Stimulated activated CD4-positive, alpha-beta T cell treated with anti-CD3 and anti-CD28 coated beads, Interleukin-1b, Interleukin-23, amount 100 ng/mL, for 24 hours (primary cell): ENCODE data around the gene CDH2.

ENCODE experiments used
- DNase-seq, 4 experiments: peaks; one replicate each; pipeline ENCODE4 v3.0.0-alpha.2; 2020; ENCODE audit warnings: low read depth in 4 of 4, low spot score in 1 of 4

The CDH2 gene

GRCh38 chr18:28088477-28088876 is 88.5 kb downstream of the CDH2 start:
- no peak for DNase-seq

DNA sequence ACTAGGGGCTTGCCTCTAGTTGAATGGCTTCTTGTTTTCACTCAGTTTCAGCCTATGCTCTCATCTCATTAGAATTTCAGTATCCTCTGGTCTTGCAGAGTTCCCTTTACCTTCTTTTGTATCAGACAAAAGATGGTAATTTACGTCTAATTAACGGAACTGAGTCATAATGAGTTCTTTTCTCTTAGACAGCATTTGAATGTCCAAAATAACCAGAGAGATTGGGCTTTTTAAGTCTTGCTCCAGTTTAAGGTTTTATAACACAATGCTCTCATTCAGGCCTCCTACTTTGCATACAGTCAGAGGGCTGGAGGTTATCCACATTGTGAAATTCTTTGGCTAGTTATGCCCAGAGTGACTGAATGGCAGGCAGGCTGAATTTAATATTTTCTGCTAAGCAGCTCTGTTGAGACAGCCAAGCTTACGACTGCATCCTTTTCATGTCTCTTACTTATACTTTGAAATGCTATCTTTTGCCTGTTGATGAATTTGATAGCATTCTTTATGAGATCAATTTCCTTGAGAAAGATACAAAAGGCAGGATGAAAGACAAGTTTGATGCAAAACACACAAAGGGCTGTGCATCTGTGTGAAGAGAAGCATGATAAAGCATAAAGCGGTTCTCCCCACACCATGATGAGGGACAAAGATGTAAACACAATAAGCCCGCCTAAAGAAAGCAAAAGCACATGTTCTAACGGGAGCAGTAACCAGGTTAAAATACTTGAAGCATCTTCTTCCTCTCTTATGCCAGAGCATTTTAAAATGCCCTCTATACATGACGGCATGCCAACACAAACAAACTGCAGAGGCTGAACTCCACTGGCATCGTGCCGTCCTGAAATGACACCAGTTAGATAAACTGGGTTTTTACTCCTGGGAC is 90.0 kb downstream of the CDH2 start:
- DNase-seq: no peak

DNA sequence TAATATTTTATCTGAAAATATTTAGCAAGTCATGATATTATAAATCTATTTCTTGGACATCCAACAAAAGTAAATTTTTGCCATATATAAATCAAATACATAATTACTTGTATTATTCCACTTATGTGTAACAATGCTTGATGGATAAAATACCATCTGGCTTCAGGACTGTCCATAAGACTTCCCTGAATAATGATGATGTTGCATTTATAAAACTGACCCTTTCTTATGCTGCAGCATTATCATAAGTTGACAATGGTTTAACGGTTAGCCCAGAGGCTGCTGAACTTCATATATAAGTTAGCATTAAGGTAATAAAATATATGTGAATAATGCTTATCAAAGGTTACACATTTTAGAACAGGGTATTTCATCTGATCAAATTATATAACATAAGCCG is 95.4 kb downstream of the CDH2 start:
- no peak for DNase-seq

- no peak for DNase-seq
Measured at GRCh38 chr18:28080876-28081300, 96.0 kb downstream of the CDH2 start.

GRCh38 chr18:28079883-28080282 is 97.0 kb downstream of the CDH2 start:
- no peak for DNase-seq

DNA sequence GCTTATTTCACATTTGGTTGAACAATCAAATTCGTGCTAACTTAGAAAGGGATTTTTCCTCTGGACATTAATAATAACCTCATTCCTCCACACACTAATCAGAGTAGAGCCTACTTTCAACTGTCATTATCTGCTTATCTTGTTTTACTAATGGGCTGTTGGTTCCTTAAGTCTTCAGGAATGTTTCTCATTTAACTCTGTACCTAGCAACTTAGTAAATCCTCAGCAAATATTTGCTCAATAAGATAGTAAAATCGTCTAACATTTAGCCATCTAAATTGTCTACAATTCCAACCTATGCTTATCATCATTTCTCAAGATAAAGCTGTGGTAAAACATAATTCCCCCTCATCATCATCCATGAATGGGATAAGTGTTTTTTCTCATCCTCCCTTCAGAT is 98.1 kb downstream of the CDH2 start:
- no peak for DNase-seq

DNA sequence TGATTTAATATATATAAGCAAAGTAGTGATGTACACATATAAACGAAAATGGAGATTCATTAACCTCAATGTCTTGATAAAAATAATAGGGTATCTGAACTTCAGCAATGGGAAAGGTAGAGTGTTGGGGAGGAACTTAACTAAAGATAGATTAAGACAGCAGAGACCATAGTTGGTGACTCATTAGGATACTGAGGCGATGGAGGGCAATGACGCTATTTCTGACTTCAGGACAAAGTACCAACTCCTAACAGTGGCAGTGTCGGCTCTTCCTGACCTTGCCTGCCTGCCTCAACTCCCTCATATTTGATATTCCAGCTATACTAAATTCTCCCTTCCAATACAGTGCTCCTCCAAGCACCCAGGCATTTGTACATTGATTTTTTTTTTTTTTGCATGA is 98.6 kb downstream of the CDH2 start:
- DNase-seq: no peak

DNA sequence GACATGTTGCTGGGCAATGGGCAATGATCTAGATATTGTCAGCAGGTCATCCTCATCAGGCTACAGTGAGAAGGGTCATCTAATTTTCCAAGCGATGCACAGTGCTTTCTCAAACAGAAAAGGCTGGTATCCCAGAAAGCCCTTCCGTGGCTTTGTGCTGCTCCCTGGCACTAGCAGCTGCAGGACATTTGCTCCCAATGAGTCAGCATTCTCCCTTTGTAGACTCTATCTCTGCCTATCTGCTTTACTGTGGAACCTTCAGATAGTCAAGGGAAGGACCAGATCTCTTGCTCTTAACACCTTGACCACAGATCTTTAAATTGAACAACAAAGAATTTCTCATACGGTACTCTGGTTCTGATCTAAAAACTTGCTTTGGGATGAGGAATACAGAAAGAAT is 101.4 kb downstream of the CDH2 start:
- DNase-seq: no peak

GRCh38 chr18:28074076-28074475 is 102.9 kb downstream of the CDH2 start:
- no peak for DNase-seq

DNA sequence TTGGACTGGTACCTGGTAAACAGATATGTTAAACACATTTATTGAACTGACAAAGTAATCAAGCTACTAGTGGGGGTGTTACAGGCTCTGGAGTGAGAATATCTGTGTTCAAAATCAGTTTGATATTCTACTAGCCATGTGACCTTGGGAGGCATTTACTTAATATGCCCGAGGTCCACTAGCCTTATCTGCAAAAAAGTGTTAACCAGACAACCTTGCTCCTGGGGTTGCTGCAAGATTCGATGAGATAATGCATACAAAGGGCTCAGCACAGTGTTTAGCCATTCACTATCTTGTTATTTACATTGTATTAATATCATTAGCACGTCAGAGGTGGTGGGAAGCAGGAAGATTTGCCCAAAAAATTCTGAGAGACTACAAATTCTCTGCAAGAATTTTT is 103.3 kb downstream of the CDH2 start:
- DNase-seq: no peak

DNA sequence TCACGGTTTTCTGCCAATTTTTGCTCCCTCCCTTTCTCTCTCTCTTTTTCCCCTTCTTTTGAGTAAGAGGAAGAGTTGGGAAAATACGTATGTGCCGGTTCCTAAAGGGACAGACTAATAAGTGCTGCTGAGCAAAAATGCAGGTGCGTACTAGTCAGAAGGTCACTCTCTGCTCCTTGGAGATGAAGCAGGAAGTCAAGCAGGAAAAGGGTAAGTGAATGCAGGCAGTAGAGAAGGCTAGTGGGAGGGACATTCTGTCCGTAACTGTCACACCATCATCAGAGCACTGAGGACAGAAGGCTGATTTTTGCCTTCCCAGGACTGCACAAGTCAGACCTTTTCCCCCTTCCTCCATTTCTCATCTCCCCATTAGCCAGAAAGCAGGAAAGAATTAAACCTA is 105.7 kb downstream of the CDH2 start:
- DNase-seq: no peak

GRCh38 chr18:28068207-28068606 is 108.7 kb downstream of the CDH2 start:
- no peak for DNase-seq

GRCh38 chr18:28067346-28067745 is 109.6 kb downstream of the CDH2 start:
- DNase-seq: no peak

DNA sequence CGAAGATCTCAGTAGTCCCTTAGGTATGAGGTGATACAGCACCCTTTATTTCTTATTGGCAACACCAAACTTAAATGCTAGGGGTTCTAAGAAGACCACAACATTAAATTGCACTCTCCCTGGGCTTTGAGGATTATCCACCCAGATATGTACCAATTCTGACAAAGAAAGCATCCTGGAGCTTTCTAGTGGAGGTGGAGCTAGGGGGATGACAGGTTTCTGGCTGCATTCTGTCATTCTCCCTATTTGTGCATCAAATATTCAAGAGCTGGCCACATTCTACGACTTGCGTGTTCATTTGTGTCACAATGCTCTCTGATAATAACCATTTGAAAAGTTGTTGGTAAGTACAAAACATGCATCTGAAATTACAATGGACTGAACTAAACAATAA is 111.1 kb downstream of the CDH2 start:
- no peak for DNase-seq

DNA sequence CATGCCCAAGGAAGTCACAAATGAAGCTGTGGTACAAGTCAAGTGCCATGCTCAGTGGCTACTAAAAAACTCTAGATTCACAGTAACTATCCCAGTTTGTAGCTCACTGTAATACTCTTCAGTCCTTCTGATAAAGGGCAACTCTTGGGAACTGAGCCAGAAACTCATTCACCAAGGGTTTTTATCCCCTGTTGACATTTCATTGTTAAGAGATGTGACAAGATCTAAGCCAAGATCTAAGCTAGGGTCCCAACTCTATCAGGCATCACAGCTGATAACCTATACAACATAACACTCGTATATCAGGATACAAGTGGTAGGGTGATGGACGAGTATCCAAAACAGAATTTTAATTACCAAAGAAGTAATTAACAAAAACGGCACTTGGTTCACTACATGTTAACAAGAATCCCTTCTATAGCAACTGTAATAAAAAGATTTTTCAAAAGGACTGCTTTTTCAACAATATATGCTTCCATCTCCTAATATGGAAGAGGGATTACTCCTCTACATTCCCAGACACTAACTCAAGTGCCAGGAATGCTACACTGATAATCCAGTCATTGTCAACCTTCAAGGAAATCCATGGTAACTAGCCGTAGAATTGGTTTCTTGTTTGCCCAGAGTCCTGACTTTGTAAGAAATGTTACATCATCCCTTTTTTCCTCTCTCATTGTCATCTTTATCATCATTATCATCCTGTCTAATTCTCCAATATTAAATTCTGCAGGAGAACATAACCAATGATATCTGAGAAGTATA is 111.7 kb downstream of the CDH2 start:
- DNase-seq: no peak

DNA sequence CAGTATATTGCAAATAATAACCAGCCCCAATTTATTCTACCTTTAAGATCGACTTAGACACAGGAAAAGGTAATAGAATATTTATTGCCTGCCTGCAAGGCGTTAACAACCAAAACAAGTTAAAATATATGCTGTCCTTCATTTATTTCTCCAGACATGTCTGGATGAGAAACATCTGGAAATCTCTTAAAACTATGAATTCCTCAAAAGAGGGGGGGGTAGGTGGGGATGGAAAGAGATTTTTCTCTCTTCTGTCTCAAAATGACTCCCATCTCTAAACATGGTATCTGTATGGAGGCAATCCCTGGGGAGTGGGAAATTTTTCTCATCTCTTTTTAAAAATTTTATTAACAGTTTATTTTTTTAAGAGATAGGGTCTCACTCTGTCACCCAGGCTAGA is 113.0 kb downstream of the CDH2 start:
- no peak for DNase-seq

- no peak for DNase-seq
Measured at GRCh38 chr18:28063271-28063761, 113.6 kb downstream of the CDH2 start.

- DNase-seq: no peak
Measured at GRCh38 chr18:28062443-28062842, 114.5 kb downstream of the CDH2 start.

GRCh38 chr18:28059861-28060260 is 117.1 kb downstream of the CDH2 start:
- DNase-seq: no peak

- no peak for DNase-seq
Measured at GRCh38 chr18:28050545-28050944, 126.4 kb downstream of the CDH2 start.

DNA sequence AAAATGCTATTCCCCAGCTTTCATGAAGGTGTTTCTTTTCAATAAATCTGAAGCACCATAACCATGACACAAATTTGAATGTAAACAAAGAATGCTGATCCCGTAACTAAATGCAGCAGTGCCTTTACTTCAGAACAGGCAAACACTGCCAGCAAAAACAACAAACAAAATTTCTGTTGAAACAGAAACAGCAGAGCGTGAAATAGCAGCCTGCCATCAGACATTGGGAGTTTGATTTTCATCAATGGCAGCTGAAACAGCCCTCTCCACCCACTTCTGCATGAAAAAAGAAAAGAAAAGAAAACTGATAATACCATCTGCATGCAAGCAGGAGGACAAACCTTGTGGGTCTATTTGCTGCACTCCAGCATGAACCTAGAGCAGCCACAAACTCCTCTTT is 128.3 kb downstream of the CDH2 start:
- no peak for DNase-seq

DNA sequence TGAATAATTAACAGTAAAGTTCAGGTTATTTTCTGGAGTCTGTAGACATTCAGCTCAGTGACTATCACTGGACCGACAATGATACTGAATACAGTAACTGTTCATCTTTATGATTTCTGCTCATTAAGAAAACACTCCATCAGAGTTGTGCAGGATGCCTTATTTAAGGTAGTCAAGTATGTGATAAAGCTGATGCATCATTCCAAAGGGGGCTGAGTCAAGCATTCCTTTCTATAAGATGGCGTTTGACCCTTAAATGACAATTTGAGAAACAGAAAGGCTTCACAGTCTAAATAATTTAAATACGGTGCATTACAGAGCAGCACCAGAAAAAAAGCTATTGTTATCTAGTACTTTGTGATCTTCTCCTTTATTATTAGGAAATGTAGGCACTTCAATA is 131.1 kb downstream of the CDH2 start:
- DNase-seq: no peak
